Natural killer cell treated with Interleukin-12 subunit alpha and Interleukin-12 subunit beta and Interleukin-15 and Interleukin-18, amount 100 ng/mL, for 72 hours (primary cell): ENCODE data around the gene TKT. TPM values are rescaled to one million over a fixed set of nuclear protein-coding genes. Genes with fewer than 3 reads are reported as not detected.

ENCODE experiments used
- ATAC-seq, 2 donors: fragments of 150-1000 bp; cut with Tn5 transposase in 1 of 2; sonication (Bioruptor Pico), chemical (Tn5 transposase) in 1 of 2; 2 replicates each; pipeline ENCODE4 v1.10.0; 2021
- DNase-seq: peaks from one replicate; pipeline ENCODE4 v3.0.0; 2022; ENCODE audit warnings: low spot score
- H3K27ac Mint-ChIP-seq, 2 donors: 1 replicate in 1 of 2; 2 replicates in 1 of 2; pipeline ENCODE4 v1.8.0; 2022; ENCODE audit warnings: mixed read lengths in 2 of 2, mild to moderate bottlenecking in 1 of 2, moderate library complexity in 1 of 2
- H3K27me3 Mint-ChIP-seq, 2 donors: 1 replicate in 1 of 2; 2 replicates in 1 of 2; pipeline ENCODE4 v1.8.0; 2022; ENCODE audit warnings: mixed read lengths in 2 of 2
- H3K36me3 Mint-ChIP-seq: one replicate; pipeline ENCODE4 v1.8.0; 2022; ENCODE audit warnings: mixed read lengths
- H3K4me1 Mint-ChIP-seq, 2 donors: 1 replicate in 1 of 2; 2 replicates in 1 of 2; pipeline ENCODE4 v1.8.0; 2022; ENCODE audit warnings: low read depth in 2 of 2, mixed read lengths in 2 of 2, mild to moderate bottlenecking in 1 of 2
- H3K4me3 Mint-ChIP-seq: one replicate; pipeline ENCODE4 v1.8.0; 2022; ENCODE audit warnings: mixed read lengths
- H3K9me3 Mint-ChIP-seq: 2 replicates; pipeline ENCODE4 v1.8.0; 2022; ENCODE audit warnings: mixed read lengths
- total RNA-seq, 2 donors: library from RNA; stranded (reverse); gene quantifications; one replicate each; pipeline ENCODE4 v1.2.3, GENCODE V29; 2022

TKT gene
- total RNA-seq, 2 donors from 2014 or later: 171 to 339 TPM

DNA sequence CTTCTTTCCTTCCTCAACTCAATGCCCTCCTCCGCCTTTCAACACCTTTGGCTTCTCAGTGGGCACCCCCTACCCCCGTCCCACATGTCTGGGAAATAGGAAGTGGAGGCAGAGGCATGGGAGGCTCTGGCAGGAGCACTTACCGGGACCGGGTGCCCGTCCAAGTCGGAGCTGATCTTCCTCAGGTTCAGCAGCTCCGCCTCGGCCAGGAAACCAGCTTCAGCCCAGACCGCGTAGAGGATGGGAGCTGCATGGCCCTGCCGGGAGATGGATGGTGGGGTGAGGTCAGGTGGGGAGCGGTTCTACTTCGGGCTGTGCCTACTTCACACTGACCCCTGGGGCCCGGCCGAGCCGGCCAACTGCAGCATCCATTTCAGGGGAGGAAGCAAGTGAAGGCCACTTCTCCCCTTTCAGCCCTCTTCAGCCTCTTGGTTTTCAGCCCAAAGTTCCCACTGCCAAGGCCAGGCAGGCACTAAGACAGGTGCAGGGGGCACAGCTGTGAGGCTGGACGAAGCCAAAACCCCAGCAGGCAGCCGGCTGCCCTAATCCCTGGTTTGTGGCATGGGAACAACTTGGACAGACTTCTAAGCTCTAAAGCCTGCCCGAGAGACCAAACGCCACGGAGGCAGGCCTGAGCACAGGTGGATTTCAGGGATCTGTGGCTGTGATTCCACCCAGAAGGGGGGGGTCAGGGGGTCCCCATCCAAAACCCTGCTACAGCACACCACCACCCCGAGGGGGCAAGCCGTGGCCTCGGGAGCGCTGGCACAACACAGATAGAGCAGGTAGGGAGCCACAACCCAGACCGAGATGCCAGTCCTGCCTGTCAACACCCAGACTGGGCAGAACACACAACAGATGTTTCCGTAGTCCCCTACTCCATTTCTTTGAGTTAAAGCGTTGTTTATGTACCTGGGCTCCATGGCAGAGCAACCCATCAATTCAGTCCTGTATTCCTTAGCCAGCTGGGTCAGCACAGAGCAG is 14.5 kb downstream of the TKT start:
- Mint-ChIP-seq H3K27ac (no peak overlapping the region), H3K9me3 (no peaks in the 10 kb centered on the region), H3K4me1 (peaks cover 4 to 15% of the 10 kb centered on the region in 2 donors), H3K27me3 (no peaks in the 10 kb centered on the region), H3K4me3 (no peak overlapping the region), H3K36me3 (no peaks in the 10 kb centered on the region)
- ATAC-seq (no peak), DNase-seq (no peak)

- Mint-ChIP-seq H3K27ac (no peak overlapping the region), H3K36me3 (no peaks in the 10 kb centered on the region), H3K4me1 (peaks cover 4 to 15% of the 10 kb centered on the region in 2 donors), H3K4me3 (no peak overlapping the region), H3K27me3 (no peaks in the 10 kb centered on the region), H3K9me3 (no peaks in the 10 kb centered on the region)
- no peak for ATAC-seq
- DNase-seq: no peak
Observed at GRCh38 chr3:53239800-53240199, 16.0 kb downstream of the TKT start.

- Mint-ChIP-seq H3K4me3 (no peak overlapping the region), H3K27ac (no peak overlapping the region), H3K4me1 (peaks cover 3 to 15% of the 10 kb centered on the region in 2 donors), H3K9me3 (no peaks in the 10 kb centered on the region), H3K36me3 (no peaks in the 10 kb centered on the region), H3K27me3 (no peaks in the 10 kb centered on the region)
- ATAC-seq (no peak), DNase-seq (peak; percentile 10)
Observed at GRCh38 chr3:53238886-53239285, 16.9 kb downstream of the TKT start.

DNA sequence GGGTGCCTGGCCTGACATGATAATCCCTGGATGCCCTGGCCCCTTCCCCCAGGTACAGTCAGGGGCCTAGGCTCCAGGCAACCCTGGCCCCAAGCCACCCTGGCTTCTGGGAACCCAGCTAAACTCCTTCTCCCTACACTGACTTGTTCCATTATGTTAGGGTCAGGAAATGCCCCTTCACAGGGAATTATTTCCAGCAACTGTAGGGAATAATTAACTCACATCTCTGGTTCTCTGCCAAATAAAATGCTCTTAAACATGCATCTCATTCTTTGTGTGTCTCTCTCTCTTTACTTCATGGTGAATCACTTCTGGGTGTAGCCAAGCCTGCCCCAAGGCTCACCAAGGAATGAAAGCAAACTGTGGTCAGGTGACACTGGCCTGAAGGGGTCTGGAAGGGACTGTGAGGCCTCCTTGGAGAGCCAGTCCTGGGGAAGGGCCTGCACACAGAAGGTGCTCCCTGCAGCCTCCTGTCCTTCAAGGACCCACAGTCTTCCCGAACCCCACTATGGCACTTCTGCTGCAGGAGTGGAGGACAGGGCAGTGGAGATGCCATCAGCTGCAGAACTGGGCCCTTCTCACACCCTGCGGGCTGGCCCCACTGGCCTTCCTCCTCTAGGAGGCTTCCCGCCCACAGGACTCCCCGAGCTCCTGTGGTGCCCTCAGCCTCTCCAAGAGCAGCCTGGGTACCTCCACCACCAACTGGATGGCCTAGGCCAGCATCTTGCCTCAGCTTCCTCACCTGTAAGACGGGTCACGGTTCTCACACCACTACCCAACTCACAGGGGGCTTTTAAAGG is 17.6 kb downstream of the TKT start:
- ATAC-seq (no peak), DNase-seq (peak; percentile 53)
- Mint-ChIP-seq H3K9me3 (no peaks in the 10 kb centered on the region), H3K36me3 (peaks cover 5% of the 10 kb centered on the region), H3K27me3 (no peaks in the 10 kb centered on the region), H3K4me3 (no peak overlapping the region), H3K4me1 (peaks cover 0 to 10% of the 10 kb centered on the region in 2 donors), H3K27ac (no peak overlapping the region)

- H3K9me3 Mint-ChIP-seq: no peaks in the 10 kb centered on the region
- H3K36me3 Mint-ChIP-seq: peaks cover 6% of the 10 kb centered on the region
- peak; percentile 44 to 57 for ATAC-seq
Observed at GRCh38 chr3:53236112-53236841, 19.5 kb downstream of the TKT start.

DNA sequence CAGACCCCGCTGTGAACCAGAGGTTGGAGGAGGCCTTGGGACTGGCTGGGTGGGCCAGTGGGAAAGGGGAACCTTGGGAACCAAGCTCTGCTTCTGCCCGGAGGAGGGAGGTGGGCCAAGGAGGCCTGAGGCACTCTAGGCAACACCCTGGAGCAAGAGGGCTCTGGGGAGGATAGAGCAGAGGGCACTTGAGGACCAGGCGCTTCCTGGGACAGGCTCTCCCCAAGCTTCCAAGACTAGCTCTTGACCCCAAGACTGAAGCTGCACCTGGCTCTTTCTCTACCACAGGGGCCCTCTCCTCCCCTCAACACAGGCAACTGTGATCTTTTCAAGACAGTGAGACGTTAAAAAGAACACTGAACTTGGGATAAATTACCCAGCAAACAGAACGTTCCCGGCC is 20.3 kb downstream of the TKT start:
- DNase-seq: peak; percentile 13
- Mint-ChIP-seq H3K27me3 (no peaks in the 10 kb centered on the region), H3K4me1 (peaks cover 0 to 5% of the 10 kb centered on the region in 2 donors), H3K9me3 (no peaks in the 10 kb centered on the region), H3K27ac (peak overlapping the region; percentile 38 to 41), H3K4me3 (no peak overlapping the region), H3K36me3 (peaks cover 6% of the 10 kb centered on the region)
- ATAC-seq: no peak

More at GRCh38 chr3:53236112-53236841, 19.5 kb downstream of the TKT start:
- H3K27ac Mint-ChIP-seq: peak overlapping the region in 1 of 2 donors; percentile 79
- no peaks in the 10 kb centered on the region for H3K27me3 Mint-ChIP-seq
- peaks cover 0 to 5% of the 10 kb centered on the region in 2 donors for H3K4me1 Mint-ChIP-seq
- no peak overlapping the region for H3K4me3 Mint-ChIP-seq
- peak; percentile 51 for DNase-seq

DNA sequence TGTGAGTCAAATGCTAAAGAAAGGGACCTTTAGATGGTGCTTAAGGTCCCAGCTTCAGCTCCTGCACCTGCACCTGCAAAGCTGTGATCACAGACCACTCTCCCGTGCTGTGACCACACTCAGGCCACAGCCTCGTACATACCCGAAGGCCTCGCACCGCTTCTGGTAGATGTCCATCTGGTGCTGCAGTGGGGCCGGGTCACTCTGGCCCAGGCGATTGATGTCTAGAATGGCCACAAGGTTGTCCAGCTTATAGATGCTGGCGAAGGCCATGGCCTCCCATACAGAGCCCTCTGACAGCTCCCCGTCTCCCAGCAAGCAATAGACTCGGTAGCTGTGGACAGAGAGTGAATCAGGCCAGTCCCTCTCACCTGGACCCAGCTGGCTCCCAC is 21.0 kb downstream of the TKT start:
- Mint-ChIP-seq H3K27me3 (no peaks in the 10 kb centered on the region), H3K4me1 (peaks cover 0 to 5% of the 10 kb centered on the region in 2 donors), H3K27ac (peak overlapping the region in 1 of 2 donors; percentile 38), H3K4me3 (no peak overlapping the region), H3K9me3 (no peaks in the 10 kb centered on the region), H3K36me3 (peaks cover 6% of the 10 kb centered on the region)
- ATAC-seq (no peak), DNase-seq (no peak)

GRCh38 chr3:53234130-53234840 is 21.5 kb downstream of the TKT start:
- H3K9me3 Mint-ChIP-seq: no peaks in the 10 kb centered on the region
- DNase-seq (peak; percentile 22), ATAC-seq (no peak)
- peaks cover 0 to 5% of the 10 kb centered on the region in 2 donors for H3K4me1 Mint-ChIP-seq
- H3K4me3 Mint-ChIP-seq: no peak overlapping the region
- H3K27ac Mint-ChIP-seq: no peak overlapping the region
- H3K36me3 Mint-ChIP-seq: peaks cover 6% of the 10 kb centered on the region
- H3K27me3 Mint-ChIP-seq: no peaks in the 10 kb centered on the region

- Mint-ChIP-seq H3K27ac (no peak overlapping the region), H3K9me3 (no peaks in the 10 kb centered on the region), H3K27me3 (no peaks in the 10 kb centered on the region), H3K36me3 (peaks cover 6% of the 10 kb centered on the region), H3K4me3 (no peak overlapping the region), H3K4me1 (peaks cover 0 to 5% of the 10 kb centered on the region in 2 donors)
- ATAC-seq: no peak
- DNase-seq: no peak
Observed at GRCh38 chr3:53232641-53233377, 23.0 kb downstream of the TKT start.

DNA sequence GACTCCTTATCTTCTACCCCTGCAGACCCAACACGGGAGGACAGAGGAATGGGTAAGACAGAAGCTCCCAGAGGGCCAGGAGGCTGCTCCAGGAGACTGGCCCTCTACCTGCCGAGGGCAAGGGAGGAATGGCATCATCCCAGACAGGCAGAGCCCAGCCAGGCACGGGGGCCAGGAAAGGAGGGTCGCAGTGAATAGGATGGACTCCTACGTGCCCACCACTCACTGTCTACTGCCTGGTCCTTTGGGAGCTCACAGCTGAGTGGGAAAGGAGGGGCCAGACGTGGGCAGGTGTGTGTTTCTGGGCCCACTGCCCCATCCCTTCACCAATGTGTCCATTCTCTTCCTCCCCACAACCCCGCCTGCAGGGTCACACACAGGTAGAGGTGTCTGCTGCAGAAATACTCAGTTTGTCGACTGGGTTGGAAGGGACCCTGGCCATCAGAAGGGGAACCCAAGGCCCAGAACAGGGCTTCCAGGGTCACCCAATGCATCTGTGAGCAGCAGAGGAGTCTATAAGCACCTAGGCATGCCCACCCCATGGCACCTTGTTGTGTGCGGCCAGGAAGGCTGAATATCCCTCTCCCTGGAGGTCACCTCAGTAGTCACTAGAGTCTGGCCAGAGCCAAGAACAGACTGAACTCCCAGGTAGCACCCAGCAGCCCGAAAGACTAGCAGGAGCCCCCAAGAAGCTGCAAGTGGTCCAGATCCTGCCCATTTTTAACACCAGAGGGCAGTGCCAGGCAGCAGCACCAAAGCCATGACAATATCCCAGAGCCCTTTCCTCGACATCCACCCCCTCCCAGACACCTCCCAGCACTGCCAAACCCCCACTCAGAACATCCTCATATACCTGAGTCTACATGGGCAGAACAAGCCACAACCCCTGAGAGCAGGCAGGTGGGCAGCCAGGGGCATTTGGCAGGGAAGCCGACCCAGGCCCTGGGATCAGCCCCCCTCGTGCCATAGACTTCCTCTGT is 24.0 kb downstream of the TKT start:
- Mint-ChIP-seq H3K9me3 (no peaks in the 10 kb centered on the region), H3K4me3 (no peak overlapping the region), H3K27me3 (no peaks in the 10 kb centered on the region), H3K4me1 (peaks cover 0 to 5% of the 10 kb centered on the region in 2 donors), H3K27ac (no peak overlapping the region), H3K36me3 (peaks cover 6% of the 10 kb centered on the region)
- ATAC-seq (no peak), DNase-seq (no peak)

DNA sequence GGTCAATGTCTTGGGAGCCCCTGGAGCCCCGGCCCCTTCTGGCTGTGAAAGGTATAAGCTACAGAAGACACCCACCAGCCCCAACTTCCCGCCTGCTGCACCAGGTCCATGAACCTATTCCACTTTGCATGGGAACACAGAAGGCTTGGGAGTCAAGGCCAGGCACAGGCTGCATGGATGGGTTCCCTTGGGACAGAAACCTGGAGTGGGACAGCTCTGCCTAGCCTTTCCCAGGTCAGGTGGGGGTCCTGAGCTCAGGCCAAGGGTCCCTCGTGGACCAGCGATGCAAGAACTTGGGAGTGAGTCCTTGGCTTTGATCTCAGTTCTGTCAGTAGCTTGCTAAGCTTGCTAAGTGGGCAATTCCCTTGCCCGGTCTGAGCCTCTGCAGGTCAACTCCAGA is 25.0 kb downstream of the TKT start:
- Mint-ChIP-seq H3K36me3 (peaks cover 6% of the 10 kb centered on the region), H3K4me1 (no peaks in the 10 kb centered on the region), H3K27me3 (no peaks in the 10 kb centered on the region), H3K9me3 (no peaks in the 10 kb centered on the region), H3K27ac (no peak overlapping the region), H3K4me3 (no peak overlapping the region)
- DNase-seq (no peak), ATAC-seq (no peak)
